ENCODE results near the gene USF3. TPM values are rescaled to one million over a fixed set of nuclear protein-coding genes. Genes with fewer than 3 reads are reported as not detected.

The USF3 gene
- total and polyA plus RNA-seq, 2 of the 4 experiments (the other 2 are of a cell fraction): 3.0 to 5.2 TPM

DNA sequence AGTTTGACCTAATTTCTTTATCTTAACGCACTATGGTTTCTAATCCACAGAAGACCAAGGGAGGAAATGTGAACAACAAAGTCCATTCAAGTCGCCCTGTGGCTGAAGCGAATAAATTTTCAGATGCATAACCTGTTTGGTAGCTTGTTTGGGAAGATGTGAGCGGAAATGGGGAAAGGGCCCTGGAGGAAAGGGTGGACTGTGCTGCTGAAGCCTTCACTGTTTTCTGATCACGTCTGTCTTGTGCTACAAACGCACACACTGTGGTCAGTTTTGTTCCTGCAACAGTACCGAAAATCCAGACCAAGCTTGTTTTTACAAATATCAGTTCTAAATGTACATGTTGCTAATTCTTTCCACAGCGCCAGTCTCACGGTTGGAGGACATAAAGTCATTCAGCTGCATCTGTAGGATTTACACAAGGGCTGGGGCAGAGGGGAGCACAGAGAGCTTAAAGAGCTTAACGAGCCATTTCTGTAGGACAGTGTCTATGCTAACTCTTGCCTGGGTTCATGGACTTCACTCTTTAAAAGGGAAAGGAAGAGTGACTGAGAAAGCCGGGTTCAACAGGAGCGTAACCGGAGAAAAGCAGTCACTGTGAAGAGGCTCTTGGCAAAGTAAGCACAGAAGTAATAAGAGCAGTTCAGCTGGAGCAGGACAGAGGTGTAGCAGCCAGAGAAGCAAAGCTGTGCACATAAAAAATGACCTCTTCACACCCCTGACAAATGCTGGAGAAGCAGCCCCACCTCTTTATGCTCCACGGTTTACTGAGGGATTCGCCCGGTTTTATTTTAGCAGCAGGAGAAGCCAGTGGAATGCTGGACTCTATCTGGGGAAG, 66.6 kb downstream of the USF3 start (continued):
- TF ChIP-seq POLR2A (IDR thresholded peaks at IDR 0.05; ENCODE audit: low read depth, low read length) (no peak), FOS (IDR thresholded peaks at IDR 0.05; ENCODE audit: low read depth, low read length) (no peak)

DNA sequence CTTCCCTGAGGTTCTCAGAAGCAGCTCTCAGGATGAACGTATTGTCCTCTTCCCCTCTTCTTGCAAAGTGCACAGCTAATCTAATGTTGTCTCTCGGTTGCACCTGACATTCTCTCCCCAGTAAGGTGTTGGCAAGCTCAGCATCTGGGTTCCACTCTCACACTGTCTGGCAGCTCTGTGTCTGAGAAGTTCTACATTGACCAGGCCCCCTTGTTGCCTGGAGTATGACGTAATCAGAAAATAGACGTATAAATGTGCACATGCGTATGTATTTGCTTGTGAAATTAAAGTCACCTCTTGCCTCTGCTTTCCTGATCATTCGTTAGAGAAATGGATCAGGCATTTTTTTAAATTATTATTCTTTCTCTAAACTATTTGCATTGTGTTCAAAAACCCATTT, 67.7 kb downstream of the USF3 start:
- Histone ChIP-seq H4K20me1 (ENCODE audit: insufficient read depth, low read length) (no peaks in the 10 kb centered on the region), H3K4ac (ENCODE audit: low read depth, low read length) (no peak overlapping the region), H3K14ac (replicated peaks; ENCODE audit: low read depth, low read length) (no peak overlapping the region), H2AFZ (replicated peaks; ENCODE audit: low read length, poor library complexity) (no peak overlapping the region), H3K4me3 (ENCODE audit: insufficient read depth, low read depth, low read length) (no peak overlapping the region), H3K4me2 (ENCODE audit: low read depth, low read length) (no peak overlapping the region), H2BK15ac (ENCODE audit: low read depth, low read length) (no peak overlapping the region), H4K91ac (ENCODE audit: insufficient read depth, low read depth, low read length) (no peak overlapping the region), H2BK5ac (ENCODE audit: low read depth, low read length, poor library complexity, severe bottlenecking) (no peak overlapping the region), H4K8ac (ENCODE audit: low read depth in 2 of 2, low read length in 2 of 2) (no peak overlapping the region), H3K4me1 (ENCODE audit: control insufficient read depth, insufficient read depth, low read length) (peaks cover 2% of the 10 kb centered on the region; the same call in 1 of the 2 replicates), H2AK5ac (ENCODE audit: low read depth, low read length) (no peak overlapping the region), H3K79me1 (ENCODE audit: low read depth in 1 of 2, low read length in 2 of 2) (no peaks in the 10 kb centered on the region), H4K5ac (ENCODE audit: low read depth, low read length) (no peak overlapping the region), H3K27ac (ENCODE audit: insufficient read depth, low read length) (no peak overlapping the region), H2AK9ac (replicated peaks; ENCODE audit: low read depth, low read length, poor library complexity) (no peak overlapping the region), H2BK120ac (ENCODE audit: low read depth, low read length) (no peak overlapping the region), H3K9ac (ENCODE audit: low read depth, low read length) (no peak overlapping the region), H3K23ac (ENCODE audit: low read depth, low read length) (no peak overlapping the region), H3K36me3 (ENCODE audit: control insufficient read depth, insufficient read depth, low read length) (no peaks in the 10 kb centered on the region), H3K9me3 (ENCODE audit: control insufficient read depth, insufficient read depth, low read length) (no peaks in the 10 kb centered on the region), H2BK20ac (ENCODE audit: low read depth, low read length) (no peak overlapping the region), H3K9me1 (ENCODE audit: insufficient read depth, low read length) (no peaks in the 10 kb centered on the region), H3K27me3 (ENCODE audit: control insufficient read depth, insufficient read depth, low read length) (peaks cover 11% of the 10 kb centered on the region), H3K56ac (ENCODE audit: extremely low read depth, insufficient read depth, low read length) (no peak overlapping the region), H3K18ac (ENCODE audit: low read depth, low read length) (no peak overlapping the region)
- POLR2A ChIA-PET (ENCODE audit: unreplicated experiment): no interaction called here
- CTCF ChIA-PET: interaction anchor here (1.1 kb wide), 1 partner anchor 20 kb away, joined by 3 read pairs; no protein-coding TSS in a partner anchor
- no peak for DNase-seq
- ATAC-seq (ENCODE audit: low read depth): no peak
- in situ Hi-C loops (cut with MboI; ENCODE audit: low sequenced_read_pairs) (loop anchor here (10.0 kb wide), 1 partner anchor 574 kb away; no protein-coding TSS in a partner anchor), intact Hi-C loops (cut with micrococcal nuclease) (loop anchor here (10.0 kb wide), 2 partner anchors 894 to 984 kb away; partner anchors contain the start of gene CCDC80), dilution Hi-C loops (cut with HindIII; ENCODE audit: low sequenced_read_pairs, unreplicated experiment) (no loop called here)
- TF ChIP-seq, protein P1, sequence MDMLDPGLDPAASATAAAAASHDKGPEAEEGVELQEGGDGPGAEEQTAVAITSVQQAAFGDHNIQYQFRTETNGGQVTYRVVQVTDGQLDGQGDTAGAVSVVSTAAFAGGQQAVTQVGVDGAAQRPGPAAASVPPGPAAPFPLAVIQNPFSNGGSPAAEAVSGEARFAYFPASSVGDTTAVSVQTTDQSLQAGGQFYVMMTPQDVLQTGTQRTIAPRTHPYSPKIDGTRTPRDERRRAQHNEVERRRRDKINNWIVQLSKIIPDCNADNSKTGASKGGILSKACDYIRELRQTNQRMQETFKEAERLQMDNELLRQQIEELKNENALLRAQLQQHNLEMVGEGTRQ (IDR thresholded peaks at IDR 0.05; ENCODE audit: low read depth, low read length): no peak
- no peak for TF ChIP-seq MAFK (IDR thresholded peaks at IDR 0.05; ENCODE audit: low read depth, low read length)
- TF ChIP-seq BHLHE40 (IDR thresholded peaks at IDR 0.05; ENCODE audit: low read depth, low read length): no peak
- peak; percentile 59 for TF ChIP-seq CEBPB (IDR thresholded peaks at IDR 0.05; ENCODE audit: low read depth, low read length)
- no peak for TF ChIP-seq CHD1 (IDR thresholded peaks at IDR 0.05; ENCODE audit: low read depth, low read length)
- no peak for TF ChIP-seq FOS (IDR thresholded peaks at IDR 0.05; ENCODE audit: low read depth, low read length)
- WGBS, 2 experiments (ENCODE audit: extremely low coverage in 2 of 2, insufficient read length in 1 of 2): 71% methylated on average over 1 of the region's 6 CpGs; no CpG with 5 or more reads in 1 of the 2 experiments
- no TSS peak for BruUV-seq (replicated peaks)
